ENCODE results near the gene HCK. TPM values are rescaled to one million over a fixed set of nuclear protein-coding genes. Genes with fewer than 3 reads are reported as not detected.

The HCK gene
- total RNA-seq, 1 experiment from 2014 or later: 1.3 TPM

GRCh38 chr20:32071395-32072167, 19.5 kb downstream of the HCK start (continued):
- TF ChIP-seq ATF1 (CRISPR knock-in tag; IDR thresholded peaks at IDR 0.05) (no peak), ZNF219 (CRISPR knock-in tag; IDR thresholded peaks at IDR 0.05; ENCODE audit: borderline replicate concordance) (no peak)

GRCh38 chr20:32072168-32072750, 20.2 kb downstream of the HCK start:
- Mint-ChIP-seq H3K27me3 (ENCODE audit: low read depth) (no peaks in the 10 kb centered on the region), H3K9me3 (no peaks in the 10 kb centered on the region), H3K4me3 (no peak overlapping the region), H3K36me3 (no peaks in the 10 kb centered on the region), H3K27ac (peak overlapping the region; percentile 28; the same call in 1 of the 2 replicates), H3K4me1 (peaks cover 4% of the 10 kb centered on the region)
- ChIA-PET POLR2A (interaction anchor here (0.6 to 1.0 kb wide), 2 partner anchors 9 to 247 kb away, joined by 8 to 9 read pairs; no protein-coding TSS in a partner anchor), CTCF (interaction anchor here (0.6 to 1.0 kb wide), 4 partner anchors 21 to 251 kb away, joined by 3 to 4 read pairs (median 4); no protein-coding TSS in a partner anchor)
- no peak for TF ChIP-seq JAZF1 (CRISPR knock-in tag; IDR thresholded peaks at IDR 0.05)
- TF ChIP-seq PREB (CRISPR knock-in tag; IDR thresholded peaks at IDR 0.05; ENCODE audit: borderline replicate concordance): no peak
- TF ChIP-seq PRDM15 (CRISPR knock-in tag; IDR thresholded peaks at IDR 0.05): no peak
- no peak for TF ChIP-seq NFATC4 (CRISPR knock-in tag; IDR thresholded peaks at IDR 0.05)
- no peak for TF ChIP-seq ZMAT4 (CRISPR knock-in tag; IDR thresholded peaks at IDR 0.05)
- no peak for TF ChIP-seq FOXJ3 (CRISPR knock-in tag; IDR thresholded peaks at IDR 0.05; ENCODE audit: borderline replicate concordance)
- TF ChIP-seq ZNF317 (CRISPR knock-in tag; IDR thresholded peaks at IDR 0.05; ENCODE audit: borderline replicate concordance, low read depth): no peak
- no peak for TF ChIP-seq NR1H2 (CRISPR knock-in tag; IDR thresholded peaks at IDR 0.05)
- no peak for TF ChIP-seq FOXP1 (CRISPR knock-in tag; IDR thresholded peaks at IDR 0.05; ENCODE audit: borderline replicate concordance)
- TF ChIP-seq CBFB (CRISPR knock-in tag; IDR thresholded peaks at IDR 0.05; ENCODE audit: low read depth): no peak
- no peak for TF ChIP-seq GRHL2 (CRISPR knock-in tag; IDR thresholded peaks at IDR 0.05; ENCODE audit: insufficient replicate concordance, severe bottlenecking)
- no peak for TF ChIP-seq MYBL2 (CRISPR knock-in tag; IDR thresholded peaks at IDR 0.05)
- TF ChIP-seq FOXP4 (CRISPR knock-in tag; IDR thresholded peaks at IDR 0.05): no peak
- no peak for TF ChIP-seq ZSCAN18 (CRISPR knock-in tag; IDR thresholded peaks at IDR 0.05)
- TF ChIP-seq ZNF219 (CRISPR knock-in tag; IDR thresholded peaks at IDR 0.05; ENCODE audit: borderline replicate concordance): no peak
- no peak for TF ChIP-seq ZNF396 (CRISPR knock-in tag; IDR thresholded peaks at IDR 0.05; ENCODE audit: borderline replicate concordance)
- TF ChIP-seq ATF6 (CRISPR knock-in tag; IDR thresholded peaks at IDR 0.05): no peak
- TF ChIP-seq SP1 (CRISPR knock-in tag; conservative IDR thresholded peaks at IDR 0.05): no peak
- DNase-seq (ENCODE audit: low spot score): no peak
- ATAC-seq: no peak

Data from WTC11 (cell line).